G401 (cell line): Measurements from ENCODE around the gene SPATA9. TPM values are rescaled to one million over a fixed set of nuclear protein-coding genes. Genes with fewer than 3 reads are reported as not detected.

Source experiments
- total RNA-seq: library from RNA; depleted of rRNA; stranded (reverse); fragments of >200 nt; shearing (Covaris generic); gene quantifications from 2 replicates; pipeline ENCODE4 v1.2.3, GENCODE V29; 2014; rRNA removed

SPATA9 gene
- total RNA-seq, 1 experiment from 2014 or later = not detected

Other genes starting within 250 kb of the SPATA9 start
- gene SKIC3, start 128.0 kb downstream of the SPATA9 start, total RNA-seq = 45.8 and 59.0 TPM in 2 replicates
- 4.5 and 11.0 TPM in 2 replicates for gene ARSK, start 127.9 kb downstream of the SPATA9 start, total RNA-seq
- not detected in 2 replicates for gene GPR150, start 62.9 kb downstream of the SPATA9 start, total RNA-seq
- gene RFESD, start 36.2 kb downstream of the SPATA9 start, total RNA-seq = 0.98 and 5.4 TPM in 2 replicates
- gene RHOBTB3, start 48.3 kb upstream of the SPATA9 start, total RNA-seq = 0.54 and 2.6 TPM in 2 replicates
- not detected in 2 replicates for gene GLRX, start 139.7 kb upstream of the SPATA9 start, total RNA-seq